Activated CD4-positive, alpha-beta memory T cell treated with anti-CD3 and anti-CD28 coated beads, Interleukin-2, amount 10 ng/mL, durations not matched to agents 7 days and 5 days (primary cell): ENCODE data around the gene HARS1. TPM values are rescaled to one million over a fixed set of nuclear protein-coding genes. Genes with fewer than 3 reads are reported as not detected.
"Not testable (repeated sequence)": the region's sequence is repeated elsewhere in the genome, so short reads cannot be mapped to it uniquely, and the experiment has no call there.

Source experiments
- CTCF ChIA-PET: fragments of 350-600 bp; sonication (Branson Sonifier 250); formaldehyde crosslinking; loops from one replicate; lab custom pipeline; 2021; ENCODE audit warnings: antibody characterized with exemption, inconsistent platforms; lab: Charles Lee
- POLR2A ChIA-PET: fragments of 350-600 bp; sonication (Branson Sonifier 250); formaldehyde crosslinking; loops from one replicate; lab custom pipeline; 2021; ENCODE audit warnings: antibody characterized with exemption; lab: Charles Lee
- DNase-seq: peaks from one replicate; pipeline ENCODE4 v3.0.0-alpha.2; 2020
- H3K27ac Mint-ChIP-seq: one replicate; pipeline ENCODE4 v1.8.0; 2021; ENCODE audit warnings: mild to moderate bottlenecking, mixed read lengths
- H3K27me3 Mint-ChIP-seq: one replicate; pipeline ENCODE4 v1.8.0; 2021; ENCODE audit warnings: mixed read lengths
- H3K36me3 Mint-ChIP-seq: one replicate; pipeline ENCODE4 v1.8.0; 2021; ENCODE audit warnings: low read depth, mixed read lengths
- H3K4me1 Mint-ChIP-seq: one replicate; pipeline ENCODE4 v1.8.0; 2021; ENCODE audit warnings: mixed read lengths
- H3K4me3 Mint-ChIP-seq: one replicate; pipeline ENCODE4 v1.8.0; 2021; ENCODE audit warnings: mild to moderate bottlenecking, mixed read lengths
- H3K9me3 Mint-ChIP-seq: one replicate; pipeline ENCODE4 v1.8.0; 2021; ENCODE audit warnings: mixed read lengths
- total RNA-seq, 2 experiments: library from RNA; stranded (reverse); gene quantifications; one replicate each; pipeline ENCODE4 v1.2.3, GENCODE V29; 2021

Gene HARS1
- total RNA-seq, 2 experiments from 2014 or later, result 66.0 to 70.2 TPM

DNA sequence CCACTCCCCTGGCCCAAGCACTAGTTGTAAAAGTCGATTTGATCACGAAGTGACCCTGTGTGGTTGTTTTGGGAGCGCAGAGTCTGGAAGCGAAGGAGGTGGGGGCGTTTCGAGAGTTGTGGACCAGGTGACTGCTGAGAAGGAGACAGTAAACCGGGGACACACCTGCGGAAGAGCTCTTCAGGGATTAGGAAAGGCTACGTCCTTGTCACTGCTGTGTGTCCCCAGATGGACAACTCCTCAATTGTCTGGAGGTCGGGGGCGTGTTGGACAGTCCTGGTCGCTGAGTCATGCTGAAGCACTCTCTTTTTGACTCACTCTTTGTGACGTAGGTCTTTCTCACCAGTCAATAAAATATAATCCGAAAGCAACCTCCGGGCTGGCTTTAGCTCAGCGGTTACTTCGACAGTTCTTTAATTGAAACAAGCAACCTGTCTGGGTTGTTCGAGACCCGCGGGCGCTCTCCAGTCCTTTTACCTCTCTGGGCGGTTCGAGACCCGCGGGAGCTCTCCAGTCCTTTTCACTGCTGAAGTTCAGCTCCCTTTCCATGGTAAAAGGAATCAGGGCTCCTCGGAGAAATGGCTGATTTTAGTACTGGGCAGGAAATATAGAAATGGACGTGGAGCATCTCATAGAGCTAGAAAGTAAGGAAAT, 19.9 kb upstream of the HARS1 start:
- peak overlapping the region; percentile 90 for H3K27ac Mint-ChIP-seq
- peaks cover 17% of the 10 kb centered on the region for H3K36me3 Mint-ChIP-seq
- H3K27me3 Mint-ChIP-seq, result peaks cover 5% of the 10 kb centered on the region
- peak; percentile 91 for DNase-seq
- ChIA-PET POLR2A (interaction anchor here (0.8 to 3.8 kb wide), 15 partner anchors 8 to 610 kb away, joined by 3 to 50 read pairs (median 7); partner anchors contain the start of genes ANKHD1, EIF4EBP3, HARS1 and HARS2), CTCF (interaction anchor here (0.7 to 2.3 kb wide), 19 partner anchors 8 to 359 kb away, joined by 3 to 14 read pairs (median 5); partner anchors contain the start of genes EIF4EBP3, IK, NDUFA2 and ZMAT2)
- peak overlapping the region; percentile 80 for H3K4me3 Mint-ChIP-seq
- H3K4me1 Mint-ChIP-seq, result peaks cover 23% of the 10 kb centered on the region
- H3K9me3 Mint-ChIP-seq, result no peaks in the 10 kb centered on the region

DNA sequence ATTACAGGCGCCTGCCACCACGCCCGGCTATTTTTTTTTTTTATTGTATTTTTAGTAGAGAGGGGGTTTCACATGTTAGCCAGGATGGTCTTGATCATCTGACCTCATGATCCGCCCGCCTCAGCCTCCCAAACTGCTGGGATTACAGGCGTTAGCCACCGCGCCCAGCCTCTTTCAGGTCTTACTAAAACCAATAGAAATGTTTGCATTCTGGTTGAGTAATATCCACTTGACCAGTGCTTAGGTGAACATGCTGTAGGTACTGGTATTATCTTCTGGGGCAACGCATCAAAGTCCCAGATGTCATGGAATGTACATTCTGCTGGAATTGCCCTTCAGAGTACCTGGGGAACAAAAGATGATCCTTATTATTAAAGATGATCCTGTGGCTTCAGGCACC, 17.6 kb upstream of the HARS1 start:
- H3K4me3 Mint-ChIP-seq, DNase-seq, H3K27ac Mint-ChIP-seq, H3K27me3 Mint-ChIP-seq, H3K9me3 Mint-ChIP-seq: not testable (repeated sequence)
- peaks cover 36% of the 10 kb centered on the region for H3K36me3 Mint-ChIP-seq
- ChIA-PET POLR2A (interaction anchor here (1.8 to 3.8 kb wide), 3 partner anchors 8 to 45 kb away, joined by 4 to 50 read pairs (median 42); partner anchors contain the start of genes HARS1, HARS2, WDR55 and ZMAT2), CTCF (interaction anchor here (0.9 to 1.6 kb wide), 2 partner anchors 9 to 12 kb away, joined by 3 to 4 read pairs; partner anchors contain the start of gene ZMAT2)
- peaks cover 23% of the 10 kb centered on the region for H3K4me1 Mint-ChIP-seq

DNA sequence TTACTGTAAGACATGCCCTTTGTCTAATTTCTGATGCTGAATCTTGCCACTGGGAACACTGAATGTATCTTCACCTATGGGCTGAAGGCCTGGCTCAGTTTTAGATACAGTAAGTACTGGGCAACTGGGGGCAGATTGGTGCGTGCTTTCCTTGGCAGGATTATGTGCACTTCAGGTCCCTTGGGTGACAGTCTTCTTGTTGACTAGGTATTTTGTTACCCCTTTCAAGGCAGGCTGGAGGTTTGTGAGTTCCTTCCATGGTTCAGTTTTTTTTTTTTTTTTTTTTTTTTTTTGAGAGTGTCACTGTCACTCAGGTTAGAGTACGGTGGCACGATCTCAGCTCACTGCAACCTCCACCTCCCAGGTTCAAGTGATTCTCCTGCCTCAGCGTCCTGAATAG, 16.6 kb upstream of the HARS1 start:
- ChIA-PET POLR2A (interaction anchor here (1.8 kb wide), 1 partner anchor 44 kb away, joined by 4 read pairs; the partner anchor contains the start of gene WDR55), CTCF (interaction anchor here (1.6 kb wide), 1 partner anchor 11 kb away, joined by 4 read pairs; no protein-coding TSS in a partner anchor)
- Mint-ChIP-seq H3K36me3 (peaks cover 43% of the 10 kb centered on the region), H3K9me3 (no peaks in the 10 kb centered on the region), H3K27me3 (no peaks in the 10 kb centered on the region), H3K4me3 (no peak overlapping the region), H3K27ac (no peak overlapping the region), H3K4me1 (peaks cover 20% of the 10 kb centered on the region)
- DNase-seq, result no peak

DNA sequence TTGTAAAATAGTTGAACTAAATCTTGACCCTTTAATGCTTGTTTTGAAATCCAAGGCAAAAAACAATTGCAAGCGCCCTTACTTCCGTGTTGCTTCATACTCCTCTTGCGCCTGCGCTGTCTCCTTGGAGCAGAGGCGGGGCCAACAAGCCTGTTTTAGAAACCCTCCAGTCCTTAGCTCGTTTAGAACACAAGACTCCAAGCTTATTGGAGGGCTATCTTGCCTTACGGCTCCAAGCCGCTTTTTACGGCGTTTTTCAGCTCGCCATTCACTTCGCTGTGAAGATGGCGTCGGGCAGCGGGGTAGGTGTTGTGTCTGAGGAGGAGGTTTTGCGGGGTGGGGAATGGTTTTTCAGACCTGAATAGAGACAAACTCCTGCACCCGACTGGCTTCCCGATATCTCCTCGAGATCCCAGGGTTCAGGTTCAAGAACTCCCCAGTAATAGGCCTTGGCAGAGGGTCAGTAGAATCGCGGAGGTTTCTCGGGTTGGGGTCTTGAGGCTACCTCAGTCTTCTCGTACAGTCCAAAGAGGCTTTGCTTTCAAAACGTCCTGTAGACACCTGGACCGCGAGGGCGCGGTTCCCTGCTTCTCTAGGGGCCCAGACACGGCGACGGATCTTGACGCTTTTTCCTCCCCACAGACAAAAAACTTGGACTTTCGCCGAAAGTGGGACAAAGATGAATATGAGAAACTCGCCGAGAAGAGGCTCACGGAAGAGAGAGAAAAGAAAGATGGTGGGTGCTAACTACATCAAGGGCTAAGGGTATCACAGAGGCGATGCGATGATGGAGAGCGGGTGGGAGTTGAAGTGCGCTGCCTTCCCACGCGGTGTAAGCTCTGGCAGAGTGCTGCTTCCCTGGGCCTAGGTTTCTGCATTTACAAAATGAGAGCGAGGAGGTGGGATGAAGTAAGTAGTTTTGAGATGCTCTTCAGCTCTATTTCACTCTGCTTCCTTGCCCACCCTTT, 9.3 kb upstream of the HARS1 start, which contains the start of gene ZMAT2:
Gene ZMAT2, plus strand, starts transcription at position 271 of the 968 bp plus-strand sequence. Its CDS starts 14 bp downstream, at position 285.
- Mint-ChIP-seq H3K9me3 (no peaks in the 10 kb centered on the region), H3K27me3 (no peaks in the 10 kb centered on the region), H3K4me1 (peaks cover 28% of the 10 kb centered on the region), H3K27ac (peak within 1 kb of the TSS; percentile 85), H3K4me3 (peak within 1 kb of the TSS; percentile 99), H3K36me3 (peaks cover 83% of the 10 kb centered on the region)
- DNase-seq, result peak; percentile 96
- POLR2A ChIA-PET, result interaction anchor here (0.6 to 2.4 kb wide), 16 partner anchors 9 to 620 kb away, joined by 3 to 50 read pairs (median 4); partner anchors contain the start of genes ANKHD1, HARS1, HARS2 and IK
- CTCF ChIA-PET, result interaction anchor here (0.8 to 1.8 kb wide), 10 partner anchors 8 to 348 kb away, joined by 3 to 13 read pairs (median 4); partner anchors contain the start of genes EIF4EBP3, HARS1, HARS2 and IK

DNA sequence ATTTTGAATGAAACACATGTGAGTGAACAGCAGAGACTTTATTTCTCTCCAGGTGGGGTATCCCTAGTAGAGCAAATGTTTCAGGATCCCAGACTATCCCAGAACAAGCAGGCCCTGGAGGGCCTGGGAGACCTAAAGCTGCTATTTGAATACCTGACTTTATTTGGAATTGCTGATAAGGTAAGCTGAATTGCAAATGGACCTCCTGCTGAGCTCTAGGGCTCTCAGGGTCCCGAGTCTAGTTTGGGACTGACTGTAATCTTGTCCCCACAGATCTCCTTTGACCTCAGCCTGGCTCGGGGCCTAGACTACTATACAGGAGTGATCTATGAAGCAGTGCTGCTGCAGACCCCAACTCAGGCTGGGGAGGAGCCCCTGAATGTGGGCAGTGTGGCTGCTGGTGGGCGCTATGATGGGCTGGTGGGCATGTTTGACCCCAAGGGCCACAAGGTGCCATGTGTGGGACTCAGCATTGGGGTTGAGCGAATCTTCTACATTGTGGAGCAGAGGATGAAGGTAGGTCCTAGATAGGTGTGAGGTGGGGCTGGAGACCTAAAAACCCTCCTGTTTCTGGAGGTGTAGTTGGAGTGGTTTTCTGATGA, 5.8 kb upstream of the HARS1 start:
- H3K27ac Mint-ChIP-seq, result no peak overlapping the region
- CTCF ChIA-PET, result interaction anchor here (1.0 kb wide), 1 partner anchor 12 kb away, joined by 4 read pairs; no protein-coding TSS in a partner anchor

DNA sequence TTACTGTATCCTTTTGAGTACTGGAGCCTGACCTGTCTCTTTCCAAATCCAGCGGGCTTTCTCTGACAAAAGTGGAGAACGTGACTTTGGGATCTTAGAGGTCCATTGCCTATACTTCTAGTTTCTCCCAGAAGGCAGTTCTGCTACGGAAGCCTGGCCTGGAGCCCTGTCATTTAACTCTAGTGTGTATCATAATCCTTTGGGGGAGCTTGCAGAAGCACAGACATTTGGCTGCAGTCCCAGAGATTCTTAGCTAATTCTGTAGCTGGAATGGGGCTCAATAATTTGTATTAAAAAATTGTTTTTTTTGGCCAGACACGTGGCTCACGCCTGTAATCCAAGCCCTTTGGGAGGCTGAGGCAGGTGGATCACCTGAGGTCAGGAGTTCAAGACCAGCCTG, 3.1 kb upstream of the HARS1 start:
- Mint-ChIP-seq H3K36me3 (peaks cover 65% of the 10 kb centered on the region), H3K27ac (no peak overlapping the region), H3K4me1 (peaks cover 36% of the 10 kb centered on the region), H3K9me3 (no peaks in the 10 kb centered on the region), H3K4me3 (no peak overlapping the region), H3K27me3 (no peaks in the 10 kb centered on the region)
- no peak for DNase-seq
- ChIA-PET CTCF (no interaction called here), POLR2A (interaction anchor here (4.5 kb wide), 1 partner anchor 16 kb away, joined by 42 read pairs; no protein-coding TSS in a partner anchor)

More for the DNA sequence above, 5.8 kb upstream of the HARS1 start:
- no peaks in the 10 kb centered on the region for H3K27me3 Mint-ChIP-seq
- no peak overlapping the region for H3K4me3 Mint-ChIP-seq
- H3K4me1 Mint-ChIP-seq, result peaks cover 36% of the 10 kb centered on the region
- POLR2A ChIA-PET, result interaction anchor here (0.6 to 1.6 kb wide), 2 partner anchors 49 to 304 kb away, joined by 3 to 7 read pairs; partner anchors contain the start of genes IK and NDUFA2
- H3K36me3 Mint-ChIP-seq, result peaks cover 75% of the 10 kb centered on the region
- no peak for DNase-seq
- no peaks in the 10 kb centered on the region for H3K9me3 Mint-ChIP-seq

DNA sequence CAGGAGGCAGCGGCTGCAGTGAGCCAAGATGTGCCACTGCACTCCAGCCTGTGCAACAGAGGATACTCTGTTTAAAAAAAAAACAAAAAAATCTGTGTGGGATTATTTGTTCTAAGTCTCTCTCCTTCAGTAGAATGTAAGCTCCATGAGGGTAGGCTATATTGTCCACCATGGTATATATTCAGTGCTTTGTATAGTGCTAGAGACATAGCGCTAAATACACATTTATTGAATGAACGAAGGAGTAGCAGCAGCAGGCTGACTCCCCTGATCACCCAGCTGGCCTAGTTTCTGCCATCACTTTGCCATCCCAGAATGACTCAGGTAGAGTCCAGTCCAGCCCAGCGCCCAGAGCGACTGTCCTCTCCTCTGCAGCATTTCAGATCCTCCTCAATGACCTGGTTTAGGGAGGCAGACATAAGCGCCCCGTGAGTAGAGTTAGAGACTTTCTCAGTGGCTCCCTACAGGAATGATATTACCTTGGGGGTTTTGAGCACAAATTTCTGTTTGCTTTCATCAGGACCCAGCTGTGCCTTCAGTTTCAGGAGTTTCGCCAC, 716 bp downstream of the HARS1 start:
- Mint-ChIP-seq H3K27me3 (no peaks in the 10 kb centered on the region), H3K4me3 (peak overlapping the region; percentile 98), H3K36me3 (peaks cover 36% of the 10 kb centered on the region), H3K4me1 (peaks cover 44% of the 10 kb centered on the region), H3K9me3 (no peaks in the 10 kb centered on the region), H3K27ac (peak overlapping the region; percentile 89)
- POLR2A ChIA-PET, result interaction anchor here (0.9 to 4.5 kb wide), 18 partner anchors 10 to 324 kb away, joined by 3 to 50 read pairs (median 8); partner anchors contain the start of genes ANKHD1, APBB3, DND1 and EIF4EBP3
- CTCF ChIA-PET, result interaction anchor here (0.8 to 1.8 kb wide), 7 partner anchors 10 to 318 kb away, joined by 3 to 11 read pairs (median 5); partner anchors contain the start of genes IK, NDUFA2 and ZMAT2
- DNase-seq, result no peak

DNA sequence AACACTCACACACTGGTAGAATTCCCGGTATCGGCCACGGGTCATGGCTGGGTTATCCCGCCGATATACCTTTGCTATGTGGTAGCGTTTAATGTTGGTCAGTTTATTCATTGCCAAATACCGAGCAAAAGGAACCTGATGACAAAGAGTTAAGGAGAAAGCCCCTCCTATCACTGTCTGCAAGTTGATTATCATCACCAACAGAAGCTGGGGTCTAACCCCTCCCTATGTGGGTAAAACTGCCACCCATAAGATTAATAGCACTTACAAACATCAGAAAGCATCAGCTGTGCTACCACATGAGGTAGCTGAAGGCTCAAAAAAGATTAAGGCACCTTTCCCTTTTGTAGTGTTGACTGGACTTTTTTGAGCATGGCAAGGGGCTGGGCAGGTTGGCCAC, 12.2 kb downstream of the HARS1 start:
- no peak overlapping the region for H3K4me3 Mint-ChIP-seq
- POLR2A ChIA-PET, result interaction anchor here (1.3 to 5.0 kb wide), 2 partner anchors 11 to 32 kb away, joined by 6 to 22 read pairs; partner anchors contain the start of genes HARS1, HARS2, IK and NDUFA2
- H3K9me3 Mint-ChIP-seq, result no peaks in the 10 kb centered on the region
- peaks cover 4% of the 10 kb centered on the region for H3K4me1 Mint-ChIP-seq
- no peak for DNase-seq
- no peak overlapping the region for H3K27ac Mint-ChIP-seq
- H3K36me3 Mint-ChIP-seq, result peaks cover 66% of the 10 kb centered on the region
- H3K27me3 Mint-ChIP-seq, result no peaks in the 10 kb centered on the region
- CTCF ChIA-PET, result no interaction called here

DNA sequence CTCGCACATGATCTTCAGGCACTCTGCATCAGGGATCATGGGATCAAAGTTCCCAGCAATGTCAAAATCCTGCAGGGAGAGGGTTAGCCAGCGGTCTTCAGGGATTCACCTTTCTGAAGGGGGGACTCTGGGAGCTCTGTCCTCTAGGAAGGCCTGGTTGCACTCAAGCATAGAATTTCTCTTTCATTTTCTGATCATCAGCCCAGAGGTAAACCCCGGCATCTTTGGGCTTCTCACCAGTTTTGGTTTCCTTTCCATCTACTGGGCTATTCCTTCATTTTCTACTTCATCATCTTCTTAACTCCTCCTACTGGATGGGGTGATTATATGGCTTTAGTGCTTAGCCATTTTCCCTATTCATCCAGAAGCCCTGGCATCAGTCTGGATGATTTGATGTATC, 13.2 kb downstream of the HARS1 start:
- no peak for DNase-seq
- ChIA-PET CTCF (no interaction called here), POLR2A (interaction anchor here (0.9 to 5.0 kb wide), 4 partner anchors 12 to 277 kb away, joined by 3 to 22 read pairs (median 4); partner anchors contain the start of genes HARS1, HARS2, IK and NDUFA2)
- H3K27ac Mint-ChIP-seq, result peak overlapping the region; percentile 45
- peaks cover 64% of the 10 kb centered on the region for H3K36me3 Mint-ChIP-seq
- H3K27me3 Mint-ChIP-seq, result no peaks in the 10 kb centered on the region
- no peak overlapping the region for H3K4me3 Mint-ChIP-seq
- H3K9me3 Mint-ChIP-seq, result no peaks in the 10 kb centered on the region
- H3K4me1 Mint-ChIP-seq, result peaks cover 4% of the 10 kb centered on the region

DNA sequence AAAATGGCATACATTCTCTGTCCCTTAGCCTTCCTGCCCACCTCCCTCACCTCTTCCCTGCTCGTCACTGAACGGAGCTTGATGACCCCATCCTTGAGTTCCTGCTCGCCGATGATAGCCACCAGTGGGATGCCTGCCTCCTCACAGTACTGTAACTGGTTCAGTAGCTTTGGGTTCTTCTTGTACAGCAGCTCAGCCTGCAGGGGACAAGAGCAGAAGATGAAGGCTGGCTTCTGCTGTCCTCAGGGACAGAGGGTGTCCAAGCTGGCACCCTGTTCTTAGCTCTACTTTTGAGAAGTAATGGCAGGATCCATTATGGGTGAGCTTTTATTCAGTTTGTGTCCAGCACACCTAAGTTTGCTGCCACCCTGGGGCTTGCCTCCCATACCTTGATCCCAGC, 16.5 kb downstream of the HARS1 start:
- Mint-ChIP-seq H3K4me1 (peaks cover 4% of the 10 kb centered on the region), H3K27ac (no peak overlapping the region), H3K4me3 (no peak overlapping the region), H3K36me3 (peaks cover 62% of the 10 kb centered on the region), H3K9me3 (no peaks in the 10 kb centered on the region), H3K27me3 (no peaks in the 10 kb centered on the region)
- CTCF ChIA-PET, result interaction anchor here (0.9 to 1.9 kb wide), 2 partner anchors 9 to 40 kb away, joined by 3 to 7 read pairs; partner anchors contain the start of gene WDR55
- no peak for DNase-seq
- POLR2A ChIA-PET, result interaction anchor here (0.8 to 1.7 kb wide), 7 partner anchors 9 to 273 kb away, joined by 3 to 9 read pairs (median 5); partner anchors contain the start of genes ANKHD1, HARS1, HARS2 and IK

DNA sequence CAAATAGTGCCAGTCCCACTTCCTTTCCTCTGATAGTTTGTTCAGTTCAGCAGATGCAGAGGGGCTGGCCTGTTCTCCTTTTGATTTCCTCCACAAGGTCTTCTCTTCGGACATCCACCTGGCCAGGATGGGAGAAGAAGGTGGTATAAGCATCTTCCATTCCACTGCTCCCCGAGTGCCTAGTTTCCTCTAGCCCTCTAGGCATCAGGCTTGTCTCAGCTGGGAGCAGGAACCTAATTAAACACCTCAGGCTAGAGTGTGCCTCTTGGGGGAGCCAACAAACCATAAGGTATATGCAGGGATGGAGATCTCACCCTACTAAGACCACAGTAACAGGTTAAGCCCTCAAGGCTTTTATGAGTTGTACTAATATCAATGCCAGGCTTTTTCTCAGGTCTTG, 17.0 kb downstream of the HARS1 start:
- H3K4me3 Mint-ChIP-seq, result no peak overlapping the region
- no peak for DNase-seq
- ChIA-PET POLR2A (interaction anchor here (0.8 to 1.7 kb wide), 6 partner anchors 8 to 273 kb away, joined by 4 to 9 read pairs (median 6); partner anchors contain the start of genes ANKHD1, HARS1, HARS2 and IK), CTCF (interaction anchor here (0.9 to 1.9 kb wide), 2 partner anchors 9 to 39 kb away, joined by 3 to 7 read pairs; partner anchors contain the start of gene WDR55)
- H3K9me3 Mint-ChIP-seq, result no peaks in the 10 kb centered on the region
- H3K36me3 Mint-ChIP-seq, result peaks cover 63% of the 10 kb centered on the region
- H3K4me1 Mint-ChIP-seq, result peaks cover 4% of the 10 kb centered on the region
- no peaks in the 10 kb centered on the region for H3K27me3 Mint-ChIP-seq
- no peak overlapping the region for H3K27ac Mint-ChIP-seq
